ENCODE results near the gene HS1BP3. TPM values are rescaled to one million over a fixed set of nuclear protein-coding genes. Genes with fewer than 3 reads are reported as not detected.

The HS1BP3 gene
- total and polyA plus RNA-seq, 9 of the 15 experiments (the other 6 are each of a cell fraction or from before 2014, with no cell fraction given) = 0.41 to 8.3 (median 5.9) TPM

- in situ Hi-C loops (cut with MboI) = no loop called here
- 39% methylated on average over 14 of the region's 14 CpGs for WGBS (ENCODE audit: insufficient coverage, low coverage, missing lambda C conversion rate)
- Histone ChIP-seq H3K27me3 (ENCODE audit: control insufficient read depth in 2 of 2, insufficient read depth in 2 of 2, low read length in 2 of 2) (no peaks in the 10 kb centered on the region), H3K36me3 (ENCODE audit: control insufficient read depth, insufficient read depth, low read length) (no peaks in the 10 kb centered on the region), H3K4me1 (replicated peaks in 1 of 2; ENCODE audit: control insufficient read depth in 2 of 2, insufficient read depth in 2 of 2, low read length in 2 of 2) (peaks cover 7 to 23% of the 10 kb centered on the region in 2 experiments; a peak in 4 of 5 replicates), H3K9ac (ENCODE audit: insufficient read depth in 1 of 2, low read depth in 2 of 2, low read length in 2 of 2) (peak overlapping the region in 1 of 2 experiments; percentile 21; a peak in 1 of 4 replicates), H3K79me2 (ENCODE audit: control insufficient read depth, insufficient read depth, low read length) (no peaks in the 10 kb centered on the region), H3K9me1 (ENCODE audit: control insufficient read depth, insufficient read depth, low read length) (no peaks in the 10 kb centered on the region), H4K20me1 (replicated peaks; ENCODE audit: control insufficient read depth, insufficient read depth, low read length) (no peaks in the 10 kb centered on the region), H3K9me3 (replicated peaks; ENCODE audit: control insufficient read depth, insufficient read depth, low read depth, low read length) (no peaks in the 10 kb centered on the region), H2AFZ (ENCODE audit: low read depth, low read length) (no peak overlapping the region), H3K4me2 (ENCODE audit: insufficient read depth, low read length) (no peak overlapping the region), H3K4me3 (no peak overlapping the region), H3K27ac (ENCODE audit: extremely low read depth, low read depth, low read length) (no peak overlapping the region)
- POLR2A ChIA-PET = interaction anchor here (0.6 to 2.1 kb wide), 2 partner anchors 195 to 749 kb away, joined by 3 to 4 read pairs; no protein-coding TSS in a partner anchor
- ATAC-seq = no peak
- CTCF ChIA-PET (ENCODE audit: low intra/inter-chr PET ratio) = no interaction called here
- no TSS peak for BruUV-seq (replicated peaks)
- no peak for FAIRE-seq
- intact Hi-C loops (cut with micrococcal nuclease) = no loop called here
- no peak for DNase-seq (ENCODE audit: extremely low read depth in 1 of 4, low spot score in 3 of 4)
- TF ChIP-seq SMC3 (conservative IDR thresholded peaks at IDR 0.05; ENCODE audit: insufficient read depth, low read depth, low read length) (no peak), U2AF1 (optimal IDR thresholded peaks at IDR 0.05; ENCODE audit: low read depth, low read length) (no peak), ZNF609 (CRISPR knock-in tag; IDR thresholded peaks at IDR 0.05; ENCODE audit: borderline replicate concordance) (no peak), RBM39 (optimal IDR thresholded peaks at IDR 0.05; ENCODE audit: low read depth, low read length) (no peak), POLR2AphosphoS5 (IDR thresholded peaks at IDR 0.05; ENCODE audit: control insufficient read depth, insufficient read depth, low read depth, low read length) (no peak), HNRNPH1 (optimal IDR thresholded peaks at IDR 0.05; ENCODE audit: low read depth, low read length) (no peak), PHF21A (IDR thresholded peaks at IDR 0.05; ENCODE audit: borderline replicate concordance, low read depth) (no peak), BRD4 (IDR thresholded peaks at IDR 0.05) (no peak)
Measured at GRCh38 chr2:20640411-20641122, 10.3 kb downstream of the HS1BP3 start.
